ENCODE measurements around the gene TMCO1. TPM values are rescaled to one million over a fixed set of nuclear protein-coding genes. Genes with fewer than 3 reads are reported as not detected.
"Not testable (repeated sequence)": the region's sequence is repeated elsewhere in the genome, so short reads cannot be mapped to it uniquely, and the experiment has no call there.

Gene TMCO1
- total RNA-seq, 4 donors from 2014 or later, result 28.7 to 46.9 (median 36.8) TPM

DNA sequence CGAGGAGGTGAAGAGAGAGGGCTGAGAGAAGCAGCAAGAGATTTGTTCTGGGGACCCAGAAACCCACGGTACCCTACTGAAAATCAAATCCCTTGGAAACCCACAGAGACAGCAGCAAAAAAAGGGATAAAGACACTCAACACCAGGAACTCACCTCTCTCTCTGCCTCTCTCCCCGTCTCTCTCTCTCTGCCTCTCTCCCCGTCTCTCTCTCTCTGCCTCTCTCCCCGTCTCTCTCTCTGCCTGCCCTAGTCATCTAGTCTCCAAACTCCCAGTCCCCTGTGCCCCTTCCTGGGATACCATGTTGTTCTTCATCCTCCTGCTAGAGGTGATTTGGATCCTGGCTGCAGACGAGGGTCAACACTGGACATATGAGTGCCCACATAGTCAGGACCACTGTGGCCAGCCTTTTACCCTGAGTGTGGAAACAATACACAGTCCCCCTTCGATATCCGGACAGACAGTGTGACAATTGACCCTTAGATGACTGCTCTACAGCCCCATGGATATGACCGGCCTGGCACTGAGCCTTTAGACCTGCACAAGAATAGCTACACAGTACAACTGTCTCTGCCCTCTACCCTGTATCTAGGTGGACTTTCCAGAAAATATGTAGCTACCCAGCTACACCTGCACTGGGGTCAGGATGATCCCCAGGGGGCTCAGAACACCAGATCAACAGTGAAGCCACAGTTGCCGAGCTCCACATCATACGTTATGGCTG, 60.5 kb downstream of the TMCO1 start:
- Histone ChIP-seq H3K27ac (no peak overlapping the region), H3K36me3 (no peaks in the 10 kb centered on the region), H3K27me3 (peaks cover 0 to 2% (median 0%) of the 10 kb centered on the region in 3 donors), H3K4me1 (no peaks in the 10 kb centered on the region), H3K9me3 (no peaks in the 10 kb centered on the region), H3K4me3 (no peak overlapping the region)
- ATAC-seq, result no peak
- DNase-seq, result no peak
- no peak for TF ChIP-seq POLR2A (IDR thresholded peaks at IDR 0.05)
- TF ChIP-seq, protein P1, sequence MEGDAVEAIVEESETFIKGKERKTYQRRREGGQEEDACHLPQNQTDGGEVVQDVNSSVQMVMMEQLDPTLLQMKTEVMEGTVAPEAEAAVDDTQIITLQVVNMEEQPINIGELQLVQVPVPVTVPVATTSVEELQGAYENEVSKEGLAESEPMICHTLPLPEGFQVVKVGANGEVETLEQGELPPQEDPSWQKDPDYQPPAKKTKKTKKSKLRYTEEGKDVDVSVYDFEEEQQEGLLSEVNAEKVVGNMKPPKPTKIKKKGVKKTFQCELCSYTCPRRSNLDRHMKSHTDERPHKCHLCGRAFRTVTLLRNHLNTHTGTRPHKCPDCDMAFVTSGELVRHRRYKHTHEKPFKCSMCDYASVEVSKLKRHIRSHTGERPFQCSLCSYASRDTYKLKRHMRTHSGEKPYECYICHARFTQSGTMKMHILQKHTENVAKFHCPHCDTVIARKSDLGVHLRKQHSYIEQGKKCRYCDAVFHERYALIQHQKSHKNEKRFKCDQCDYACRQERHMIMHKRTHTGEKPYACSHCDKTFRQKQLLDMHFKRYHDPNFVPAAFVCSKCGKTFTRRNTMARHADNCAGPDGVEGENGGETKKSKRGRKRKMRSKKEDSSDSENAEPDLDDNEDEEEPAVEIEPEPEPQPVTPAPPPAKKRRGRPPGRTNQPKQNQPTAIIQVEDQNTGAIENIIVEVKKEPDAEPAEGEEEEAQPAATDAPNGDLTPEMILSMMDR (IDR thresholded peaks at IDR 0.05 in 4 of 5, conservative IDR thresholded peaks at IDR 0.05 in 1 of 5), result no peak
- intact Hi-C loops (cut with DNase I; ENCODE audit: low total_unique reads), result no loop called here
- in situ Hi-C loops (cut with MboI; ENCODE audit: low sequenced_read_pairs in 4 of 4), result loop anchor here in 1 of 4 donors (10.0 kb wide), 1 partner anchor 103 kb away; no protein-coding TSS in a partner anchor

DNA sequence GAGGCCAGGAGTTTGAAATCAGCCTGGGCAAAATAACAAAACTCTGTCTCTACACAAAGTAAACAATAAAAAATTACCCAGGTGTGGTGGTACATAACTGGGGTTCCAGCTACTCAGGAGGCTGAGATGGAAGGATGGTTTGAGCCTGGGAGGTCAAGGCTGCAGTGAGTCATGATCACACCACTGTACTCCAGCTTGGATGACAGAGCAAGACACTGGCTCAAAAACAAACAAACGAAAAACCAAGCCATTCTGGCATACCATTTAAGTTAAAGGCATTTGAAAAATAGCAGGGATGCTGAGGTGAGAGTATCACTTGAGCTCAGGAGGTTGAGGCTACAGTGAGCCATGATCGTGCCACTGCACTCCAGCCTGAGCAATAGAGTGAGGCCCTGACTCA, 65.0 kb downstream of the TMCO1 start:
- H3K4me1 ChIP-seq, result peaks cover 0 to 3% of the 10 kb centered on the region in 2 donors
- DNase-seq (no peak), ATAC-seq (no peak)
- no peaks in the 10 kb centered on the region for H3K36me3 ChIP-seq
- no peaks in the 10 kb centered on the region for H3K9me3 ChIP-seq
- peaks cover 0 to 2% (median 0%) of the 10 kb centered on the region in 3 donors for H3K27me3 ChIP-seq
- in situ Hi-C loops (cut with MboI; ENCODE audit: low sequenced_read_pairs in 4 of 4), result loop anchor here in 1 of 4 donors (10.0 kb wide), 1 partner anchor 99 kb away; no protein-coding TSS in a partner anchor
- TF ChIP-seq, protein P1 (IDR thresholded peaks at IDR 0.05 in 4 of 5, conservative IDR thresholded peaks at IDR 0.05 in 1 of 5), result no peak
- no peak for TF ChIP-seq POLR2A (IDR thresholded peaks at IDR 0.05)
- intact Hi-C loops (cut with DNase I; ENCODE audit: low total_unique reads), result no loop called here
- no peak overlapping the region for H3K27ac ChIP-seq
- no peak overlapping the region for H3K4me3 ChIP-seq

DNA sequence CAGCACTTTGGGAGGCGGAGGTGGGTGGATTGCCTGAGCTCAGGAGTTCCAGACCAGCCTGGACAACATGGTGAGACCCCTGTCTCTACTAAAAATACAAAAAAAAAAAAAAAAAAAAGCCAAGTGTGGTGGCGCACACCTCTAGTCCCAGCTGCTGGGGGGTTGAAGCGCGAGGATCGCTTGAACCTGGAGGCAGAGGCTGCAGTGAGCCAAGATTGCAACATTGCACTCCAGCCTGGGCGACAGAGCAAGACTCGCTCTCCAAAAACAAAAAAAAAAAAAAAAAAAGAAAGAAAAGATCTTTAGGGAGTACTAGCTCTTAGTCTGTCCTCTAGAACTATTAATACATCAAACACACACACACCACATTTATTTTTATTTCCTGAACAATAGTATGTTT, 66.7 kb downstream of the TMCO1 start:
- H3K4me1 ChIP-seq, result peaks cover 8 to 12% of the 10 kb centered on the region in 2 donors
- H3K9me3 ChIP-seq; intact Hi-C loops (cut with DNase I; ENCODE audit: low total_unique reads); DNase-seq; H3K4me3 ChIP-seq; H3K27ac ChIP-seq; ATAC-seq; H3K27me3 ChIP-seq; H3K36me3 ChIP-seq: not testable (repeated sequence)
- in situ Hi-C loops (cut with MboI; ENCODE audit: low sequenced_read_pairs in 4 of 4), result loop anchor here in 1 of 4 donors (10.0 kb wide), 1 partner anchor 97 kb away; no protein-coding TSS in a partner anchor

DNA sequence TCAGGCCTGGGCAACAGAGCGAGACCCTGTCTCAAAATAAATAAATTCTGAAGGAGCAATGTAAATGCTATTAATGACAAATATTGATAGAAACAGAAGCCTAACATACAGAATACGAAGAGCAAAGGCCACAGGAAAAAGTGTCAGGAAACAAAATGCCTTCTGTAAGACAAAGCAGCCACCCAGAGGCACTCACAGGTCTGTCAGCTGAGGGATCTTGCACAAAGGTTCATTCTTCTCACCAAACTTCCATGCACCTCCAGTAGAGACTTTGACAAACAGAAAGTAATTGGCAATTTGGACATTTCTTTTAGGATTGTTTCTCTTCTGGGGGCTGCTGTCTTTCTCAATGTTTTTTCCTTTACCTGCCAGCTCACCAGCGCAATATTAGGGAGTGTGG, 69.1 kb downstream of the TMCO1 start:
- Histone ChIP-seq H3K4me1 (peaks cover 18 to 27% of the 10 kb centered on the region in 2 donors), H3K27me3 (no peaks in the 10 kb centered on the region), H3K36me3 (no peaks in the 10 kb centered on the region), H3K27ac (no peak overlapping the region), H3K9me3 (no peaks in the 10 kb centered on the region), H3K4me3 (no peak overlapping the region)
- no peak for ATAC-seq
- DNase-seq, result no peak
- TF ChIP-seq POLR2A (IDR thresholded peaks at IDR 0.05), result no peak
- TF ChIP-seq, protein P1 (IDR thresholded peaks at IDR 0.05 in 4 of 5, conservative IDR thresholded peaks at IDR 0.05 in 1 of 5), result no peak
- in situ Hi-C loops (cut with MboI; ENCODE audit: low sequenced_read_pairs in 4 of 4), result loop anchor here in 1 of 4 donors (10.0 kb wide), 1 partner anchor 65 kb away; the partner anchor contains the start of gene MGST3
- intact Hi-C loops (cut with DNase I; ENCODE audit: low total_unique reads), result loop anchor here (2.0 to 5.0 kb wide), 3 partner anchors 99 to 213 kb away; partner anchors contain the start of gene UCK2

DNA sequence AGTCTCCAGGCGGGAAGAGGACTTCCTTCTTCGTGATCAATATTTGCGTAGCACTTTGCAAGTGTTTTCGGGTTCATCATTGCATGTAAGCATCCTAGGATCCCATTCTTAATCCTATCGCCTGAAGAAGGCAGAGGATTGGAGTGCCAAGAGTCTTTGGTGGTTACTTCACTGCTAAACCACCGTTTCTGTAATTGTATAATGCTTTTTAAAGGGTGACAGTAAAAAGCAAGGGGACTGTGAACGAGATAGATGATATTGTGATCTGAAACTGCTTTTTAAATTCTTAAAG, 70.0 kb downstream of the TMCO1 start:
- no peak for TF ChIP-seq POLR2A (IDR thresholded peaks at IDR 0.05)
- TF ChIP-seq, protein P1 (IDR thresholded peaks at IDR 0.05 in 4 of 5, conservative IDR thresholded peaks at IDR 0.05 in 1 of 5), result no peak
- H3K4me3 ChIP-seq, result peak overlapping the region; percentile 91 to 96 (median 94)
- H3K27ac ChIP-seq, result peak overlapping the region; percentile 97 to 98 (median 98)
- intact Hi-C loops (cut with DNase I; ENCODE audit: low total_unique reads), result loop anchor here (1.0 to 5.0 kb wide), 4 partner anchors 67 to 214 kb away; partner anchors contain the start of genes MGST3 and UCK2
- H3K36me3 ChIP-seq, result no peaks in the 10 kb centered on the region
- H3K9me3 ChIP-seq, result no peaks in the 10 kb centered on the region
- DNase-seq, result no peak
- ATAC-seq, result peak in 1 of 2 donors; percentile 6
- in situ Hi-C loops (cut with MboI; ENCODE audit: low sequenced_read_pairs in 4 of 4), result loop anchor here in 1 of 4 donors (10.0 kb wide), 1 partner anchor 64 kb away; the partner anchor contains the start of gene MGST3
- peaks cover 18 to 27% of the 10 kb centered on the region in 2 donors for H3K4me1 ChIP-seq
- H3K27me3 ChIP-seq, result no peaks in the 10 kb centered on the region
